ENCODE measurements around the gene CHRNA4.
"Not testable (repeated sequence)": the region's sequence is repeated elsewhere in the genome, so short reads cannot be mapped to it uniquely, and the experiment has no call there.

GRCh38 chr20:63379872-63380271 is 18.7 kb upstream of the CHRNA4 start:
- TF ChIP-seq CTCF, POLR2A (IDR thresholded peaks at IDR 0.05): not testable (repeated sequence)
